HL-60/S4 treated with phorbol 12-myristate 13-acetate at 8.2 ng/mL for 4 days and 3 days (cell line): ENCODE data around the gene GBX1.

Experiments used
- in situ Hi-C: fragments of 300-500 bp; cut with MboI; formaldehyde crosslinking; loops from 2 replicates; pipeline ENCODE4 v1.15.0; 2022; ENCODE audit warnings: low sequenced_read_pairs

Gene GBX1

DNA sequence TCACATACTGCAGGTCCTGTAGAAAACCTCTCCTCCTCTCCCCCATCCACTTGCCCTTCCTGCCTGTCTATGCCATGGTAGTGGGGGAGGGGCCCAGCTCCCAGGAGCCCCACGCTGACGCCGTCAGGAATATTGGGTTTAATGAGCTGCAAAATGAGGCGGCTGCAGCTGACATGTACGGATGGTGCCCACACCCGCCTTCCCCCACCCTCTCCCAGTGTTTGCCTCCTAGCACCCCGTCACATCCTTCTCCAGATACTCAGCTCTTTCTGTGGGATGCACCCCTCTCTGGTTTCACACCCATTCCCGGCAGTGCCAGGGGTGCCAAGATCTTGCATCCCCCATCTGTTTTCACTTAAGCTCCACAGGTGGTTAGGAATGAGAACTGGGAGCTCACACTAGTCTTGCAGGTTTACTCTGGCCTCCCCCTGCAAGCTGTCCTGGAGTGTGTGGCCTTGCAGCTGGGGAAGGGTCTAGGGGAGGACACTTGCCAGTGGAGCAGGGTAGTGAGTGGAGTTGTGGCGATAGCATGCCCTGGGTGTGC, 26.1 kb downstream of the GBX1 start:
- in situ Hi-C loops = no loop called here

- in situ Hi-C loops = no loop called here
These were observed 26.7 kb downstream of the GBX1 start for GRCh38 chr7:151140826-151141225.

DNA sequence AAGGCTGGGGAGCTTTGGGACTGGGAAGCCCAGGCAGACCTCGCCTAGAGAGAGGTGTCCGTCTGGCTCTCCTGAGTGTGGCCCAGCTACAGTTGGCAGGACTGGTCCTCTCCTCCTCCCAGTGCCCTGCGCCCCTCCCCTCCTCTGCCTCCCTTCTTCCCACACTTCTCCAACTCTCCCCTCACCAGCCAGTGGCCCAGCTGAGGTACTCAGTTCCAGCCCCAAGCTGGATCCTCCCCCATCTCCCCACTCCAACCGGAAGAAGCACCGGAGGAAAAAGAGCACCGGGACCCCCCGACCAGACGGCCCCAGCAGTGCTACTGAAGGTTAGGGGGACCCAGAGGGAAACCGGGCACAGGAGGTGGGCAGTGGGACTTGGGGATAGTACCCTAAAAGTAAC, 27.7 kb downstream of the GBX1 start:
- in situ Hi-C loops = no loop called here

GRCh38 chr7:151139071-151139790, 28.3 kb downstream of the GBX1 start:
- in situ Hi-C loops = no loop called here

GRCh38 chr7:151138153-151138851, 29.2 kb downstream of the GBX1 start:
- in situ Hi-C loops = no loop called here

DNA sequence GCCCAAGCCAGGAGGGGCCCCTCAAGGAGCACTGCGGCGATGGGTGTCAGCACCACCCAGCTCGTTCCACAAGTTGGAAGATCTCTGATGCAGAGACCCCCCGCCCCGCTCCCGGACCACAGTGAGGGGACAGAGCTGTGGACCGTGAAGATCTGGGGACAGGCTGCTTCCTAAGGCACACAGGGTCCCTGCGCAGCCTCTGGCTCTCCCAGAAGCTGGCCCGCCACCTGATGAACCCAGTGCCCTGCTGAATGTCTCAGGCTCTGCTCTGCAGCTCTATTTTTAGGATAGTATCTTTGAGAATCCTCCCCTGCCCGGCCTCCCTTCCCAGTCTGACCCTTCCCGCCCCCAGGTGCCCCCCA, 29.7 kb downstream of the GBX1 start:
- in situ Hi-C loops = no loop called here

- in situ Hi-C loops = no loop called here
These were observed 30.3 kb downstream of the GBX1 start for GRCh38 chr7:151137076-151137675.

- in situ Hi-C loops = no loop called here
These were observed 31.3 kb downstream of the GBX1 start for GRCh38 chr7:151135866-151136843.

DNA sequence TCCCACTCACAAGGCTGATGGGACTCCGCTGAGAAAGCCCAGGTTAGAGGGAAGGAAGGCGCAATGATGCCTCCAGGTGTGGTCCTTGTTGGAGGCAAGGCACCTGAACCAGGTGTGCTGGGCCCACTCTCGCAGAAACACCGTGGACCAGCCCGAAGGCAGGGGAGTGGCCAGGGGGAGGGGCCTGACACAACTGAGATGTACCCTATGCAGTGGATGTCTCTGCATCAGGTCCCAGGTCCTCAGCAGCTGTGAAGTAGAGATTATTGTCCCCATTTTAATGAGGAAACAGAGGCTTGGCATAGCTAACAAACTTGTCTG, 32.0 kb downstream of the GBX1 start:
- in situ Hi-C loops = no loop called here

DNA sequence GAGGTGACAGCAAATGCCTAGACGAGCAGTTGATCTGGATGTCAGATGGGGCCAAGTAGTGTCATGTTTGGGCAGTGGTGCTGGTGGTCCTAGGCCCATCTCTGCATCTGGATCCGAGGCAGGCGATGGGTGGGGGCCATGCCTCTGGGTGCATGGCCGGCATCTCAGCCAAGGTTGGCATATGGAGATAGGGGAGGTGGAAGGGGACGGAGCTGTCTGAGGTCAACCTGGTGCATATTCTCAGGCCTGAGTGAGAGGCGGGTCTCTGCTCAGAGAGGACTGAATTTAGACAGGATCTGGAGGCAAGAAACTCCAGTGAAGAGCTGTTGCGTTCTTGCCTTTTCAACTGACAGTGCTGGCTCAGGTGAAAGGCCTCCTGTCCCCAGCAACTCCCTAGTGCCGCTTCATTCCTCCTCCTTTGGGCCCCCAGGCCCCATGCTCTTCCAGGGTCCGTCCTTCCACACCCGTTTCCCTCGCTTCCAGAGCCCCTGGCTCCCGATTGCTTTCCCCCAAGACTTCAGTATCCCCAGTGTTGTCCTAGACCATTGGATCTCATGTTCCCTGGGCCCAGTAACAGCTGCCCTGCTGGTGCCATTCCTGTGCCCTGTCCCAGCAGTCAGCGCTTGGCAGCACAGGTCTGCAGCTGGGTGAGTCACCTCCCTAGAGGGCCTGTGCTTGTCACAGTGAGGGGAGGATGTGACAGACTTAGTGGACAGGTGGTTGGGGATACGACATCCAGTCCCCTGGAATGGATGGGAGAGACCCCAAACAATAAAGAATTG, 32.6 kb downstream of the GBX1 start:
- in situ Hi-C loops = no loop called here

DNA sequence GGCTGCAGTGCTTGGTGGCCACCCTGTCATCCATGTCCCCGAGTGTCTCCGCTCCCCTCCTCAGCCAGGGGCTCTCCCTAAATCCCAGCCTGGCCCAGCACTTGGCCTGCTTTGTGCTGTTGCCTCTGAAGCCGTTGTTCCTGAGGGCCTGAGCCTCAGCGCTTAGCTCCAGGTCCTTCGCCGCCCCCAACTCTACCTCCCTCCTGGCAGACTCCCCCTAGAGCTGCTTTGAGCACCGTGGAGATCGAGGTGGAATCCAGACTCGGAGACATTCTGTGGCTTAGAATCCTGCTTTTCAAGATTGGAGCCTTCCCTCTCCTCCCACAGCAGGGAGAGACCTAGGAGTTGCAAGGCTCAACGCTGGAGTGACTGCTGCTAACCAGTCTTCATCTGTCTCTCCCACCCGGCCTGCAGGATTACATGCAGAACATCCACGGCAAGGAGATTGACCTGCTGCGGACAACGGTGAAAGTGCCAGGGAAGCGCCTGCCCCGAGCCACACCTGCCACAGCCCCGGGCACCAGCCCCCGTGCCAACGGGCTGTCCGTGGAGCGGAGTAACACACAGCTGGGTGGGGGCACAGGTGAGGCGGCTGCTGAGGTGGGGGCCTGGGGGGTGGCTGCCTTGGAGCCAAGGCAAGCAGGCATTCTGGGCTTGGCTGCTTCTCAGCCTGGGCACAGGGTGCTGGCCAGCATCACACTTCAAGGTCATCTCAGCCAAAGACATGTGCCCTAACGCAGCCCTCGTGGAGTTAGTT, 33.3 kb downstream of the GBX1 start:
- in situ Hi-C loops = no loop called here

DNA sequence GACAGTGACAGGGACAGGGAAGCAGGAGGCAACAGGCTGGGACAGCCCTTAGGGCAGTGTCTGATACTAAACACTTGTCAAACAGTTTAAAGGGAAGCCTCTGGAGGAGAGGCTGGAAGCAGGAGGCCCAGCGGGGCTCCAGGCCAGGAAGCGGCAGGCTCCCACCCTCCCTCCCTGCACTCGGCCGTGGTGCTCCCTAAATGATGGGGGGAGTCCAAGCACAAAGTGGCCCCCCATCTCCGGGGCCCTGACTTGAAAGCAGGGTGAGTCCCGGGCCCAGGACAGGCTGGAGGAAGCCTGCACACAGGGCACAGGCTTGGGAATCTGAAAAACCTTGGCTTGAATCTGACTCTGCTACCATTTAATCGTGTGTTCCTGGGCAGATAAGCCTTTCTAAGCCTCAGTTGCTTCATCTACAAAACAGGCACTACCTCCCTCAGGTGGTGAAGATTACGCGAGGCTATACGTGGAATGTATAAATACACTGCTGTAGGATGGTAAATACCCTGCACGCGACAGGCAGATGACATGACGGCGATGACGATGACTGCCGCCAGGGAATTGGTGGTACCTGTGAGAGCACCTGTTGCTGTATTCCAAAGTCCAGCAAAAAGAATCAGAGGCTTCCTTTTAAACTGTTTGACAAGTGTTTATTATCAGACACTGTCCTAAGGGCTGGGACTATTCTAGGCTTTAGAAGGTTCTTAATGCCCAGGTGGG, 34.1 kb downstream of the GBX1 start:
- in situ Hi-C loops = no loop called here

GRCh38 chr7:151132461-151133205, 34.9 kb downstream of the GBX1 start:
- in situ Hi-C loops = no loop called here

- in situ Hi-C loops = no loop called here
These were observed 35.8 kb downstream of the GBX1 start for GRCh38 chr7:151131592-151132293.

DNA sequence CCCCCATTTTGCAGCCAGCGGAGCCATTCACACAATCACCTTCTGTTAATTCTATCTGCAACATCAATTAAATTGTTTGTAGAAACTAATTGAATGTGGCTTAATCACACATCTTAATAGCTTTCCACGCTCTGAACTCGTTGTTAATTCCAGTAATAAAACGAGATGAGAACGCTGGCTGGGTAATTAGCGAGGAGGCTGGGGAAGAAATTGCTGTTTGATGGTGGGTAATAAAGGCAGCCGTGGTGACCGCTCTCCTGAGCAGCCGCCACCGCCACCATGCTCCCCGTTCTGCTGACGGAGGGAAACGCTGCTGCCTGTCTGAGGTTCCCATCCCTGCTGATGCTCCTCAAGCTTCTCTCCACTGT, 36.3 kb downstream of the GBX1 start:
- in situ Hi-C loops = no loop called here

GRCh38 chr7:151130741-151131157, 36.7 kb downstream of the GBX1 start:
- in situ Hi-C loops = no loop called here

- in situ Hi-C loops = no loop called here
These were observed 37.4 kb downstream of the GBX1 start for GRCh38 chr7:151129960-151130591.
